VCaP (cell line): ENCODE data around the gene MCEE.

Experiments used
- H3K27ac ChIP-seq: fragments of 450-650 bp; 2 replicates; pipeline ENCODE4 v1.5.1; 2017
- CTCF ChIP-seq: fragments of 450-650 bp; conservative IDR thresholded peaks from 2 replicates; pipeline ENCODE4 v1.5.1; 2017; ENCODE audit warnings: mild to moderate bottlenecking, moderate library complexity

Gene MCEE

GRCh38 chr2:71154798-71155197, 24.8 kb upstream of the MCEE start:
- no peak overlapping the region for H3K27ac ChIP-seq
- no peak; the same call in 1 of the 2 replicates for TF ChIP-seq CTCF

GRCh38 chr2:71154279-71154678, 24.2 kb upstream of the MCEE start:
- H3K27ac ChIP-seq: no peak overlapping the region
- TF ChIP-seq CTCF: no peak

GRCh38 chr2:71153585-71154224, 23.7 kb upstream of the MCEE start:
- H3K27ac ChIP-seq: no peak overlapping the region
- TF ChIP-seq CTCF: no peak

- no peak overlapping the region for H3K27ac ChIP-seq
- TF ChIP-seq CTCF: no peak
Measured at GRCh38 chr2:71151620-71152019, 21.6 kb upstream of the MCEE start.

- TF ChIP-seq CTCF: no peak
- no peak overlapping the region for H3K27ac ChIP-seq
Measured at GRCh38 chr2:71150082-71150816, 20.2 kb upstream of the MCEE start.

- no peak overlapping the region for H3K27ac ChIP-seq
- no peak for TF ChIP-seq CTCF
Measured at GRCh38 chr2:71148506-71149063, 18.6 kb upstream of the MCEE start.

GRCh38 chr2:71143782-71144181, 13.8 kb upstream of the MCEE start:
- no peak for TF ChIP-seq CTCF
- H3K27ac ChIP-seq: no peak overlapping the region
